ENCODE results near the gene RNF187. TPM values are rescaled to one million over a fixed set of nuclear protein-coding genes. Genes with fewer than 3 reads are reported as not detected.

The RNF187 gene
- total RNA-seq, 4 donors from 2014 or later, result 55.6 to 99.6 (median 57.7) TPM

- 64% methylated on average over 6 of the region's 6 CpGs for WGBS
- no peaks in the 10 kb centered on the region for H3K36me3 ChIP-seq
- H3K9me3 ChIP-seq, result no peaks in the 10 kb centered on the region
- DNase-seq (ENCODE audit: low spot score in 2 of 2), result no peak
- no peak overlapping the region for H3K27ac ChIP-seq
- H3K27me3 ChIP-seq, result peaks cover 19% of the 10 kb centered on the region
- H3K4me3 ChIP-seq, result peak overlapping the region; percentile 55
- H3K4me1 ChIP-seq, result peaks cover 37% of the 10 kb centered on the region
- TF ChIP-seq POLR2AphosphoS5 (IDR thresholded peaks at IDR 0.05) (no peak), POLR2A (IDR thresholded peaks at IDR 0.05) (no peak), EP300 (IDR thresholded peaks at IDR 0.05) (no peak)
- TF ChIP-seq, protein P1, sequence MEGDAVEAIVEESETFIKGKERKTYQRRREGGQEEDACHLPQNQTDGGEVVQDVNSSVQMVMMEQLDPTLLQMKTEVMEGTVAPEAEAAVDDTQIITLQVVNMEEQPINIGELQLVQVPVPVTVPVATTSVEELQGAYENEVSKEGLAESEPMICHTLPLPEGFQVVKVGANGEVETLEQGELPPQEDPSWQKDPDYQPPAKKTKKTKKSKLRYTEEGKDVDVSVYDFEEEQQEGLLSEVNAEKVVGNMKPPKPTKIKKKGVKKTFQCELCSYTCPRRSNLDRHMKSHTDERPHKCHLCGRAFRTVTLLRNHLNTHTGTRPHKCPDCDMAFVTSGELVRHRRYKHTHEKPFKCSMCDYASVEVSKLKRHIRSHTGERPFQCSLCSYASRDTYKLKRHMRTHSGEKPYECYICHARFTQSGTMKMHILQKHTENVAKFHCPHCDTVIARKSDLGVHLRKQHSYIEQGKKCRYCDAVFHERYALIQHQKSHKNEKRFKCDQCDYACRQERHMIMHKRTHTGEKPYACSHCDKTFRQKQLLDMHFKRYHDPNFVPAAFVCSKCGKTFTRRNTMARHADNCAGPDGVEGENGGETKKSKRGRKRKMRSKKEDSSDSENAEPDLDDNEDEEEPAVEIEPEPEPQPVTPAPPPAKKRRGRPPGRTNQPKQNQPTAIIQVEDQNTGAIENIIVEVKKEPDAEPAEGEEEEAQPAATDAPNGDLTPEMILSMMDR (IDR thresholded peaks at IDR 0.05), result no peak
Measured at GRCh38 chr1:228456252-228457016, 30.7 kb upstream of the RNF187 start.

- Histone ChIP-seq H3K4me3 (peak overlapping the region; percentile 55), H3K27me3 (peaks cover 25% of the 10 kb centered on the region), H3K9me3 (no peaks in the 10 kb centered on the region), H3K36me3 (no peaks in the 10 kb centered on the region), H3K4me1 (peaks cover 37% of the 10 kb centered on the region), H3K27ac (peak overlapping the region; percentile 89)
- TF ChIP-seq POLR2A (IDR thresholded peaks at IDR 0.05), result no peak
- no peak for TF ChIP-seq EP300 (IDR thresholded peaks at IDR 0.05)
- TF ChIP-seq POLR2AphosphoS5 (IDR thresholded peaks at IDR 0.05), result no peak
- TF ChIP-seq, protein P1 (IDR thresholded peaks at IDR 0.05), result no peak
- DNase-seq (ENCODE audit: low spot score in 2 of 2), result no peak
- WGBS, result 26% methylated on average over 11 of the region's 13 CpGs
Measured at GRCh38 chr1:228457017-228457395, 30.2 kb upstream of the RNF187 start.

DNA sequence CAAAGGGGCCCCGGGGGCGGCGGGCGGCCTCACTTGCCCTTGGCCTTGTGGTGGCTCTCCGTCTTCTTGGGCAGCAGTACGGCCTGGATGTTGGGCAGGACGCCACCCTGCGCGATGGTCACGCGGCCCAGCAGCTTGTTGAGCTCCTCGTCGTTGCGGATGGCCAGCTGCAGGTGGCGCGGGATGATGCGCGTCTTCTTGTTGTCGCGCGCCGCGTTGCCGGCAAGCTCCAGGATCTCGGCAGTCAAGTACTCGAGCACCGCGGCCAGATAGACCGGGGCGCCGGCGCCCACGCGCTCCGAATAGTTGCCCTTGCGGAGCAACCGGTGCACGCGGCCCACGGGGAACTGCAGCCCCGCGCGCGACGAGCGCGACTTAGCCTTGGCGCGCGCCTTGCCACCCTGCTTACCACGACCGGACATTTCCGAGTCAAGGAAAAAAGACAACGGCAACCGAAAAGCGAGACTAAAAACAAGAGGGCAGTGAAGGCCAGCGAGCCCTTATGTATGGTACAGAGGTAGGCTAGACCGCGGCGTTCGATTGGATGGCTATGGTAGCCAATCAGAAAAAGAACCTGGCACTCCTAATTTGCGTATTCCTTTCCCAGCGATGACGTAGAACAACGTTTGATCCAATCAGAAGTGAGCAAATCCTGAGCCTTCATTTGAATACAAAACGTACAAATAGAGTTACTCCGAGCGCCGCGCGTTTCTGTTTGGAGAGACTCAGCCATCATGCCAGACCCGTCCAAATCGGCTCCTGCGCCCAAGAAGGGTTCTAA, 29.6 kb upstream of the RNF187 start:
- peak; percentile 91 to 93 for DNase-seq (ENCODE audit: low spot score in 2 of 2)
- TF ChIP-seq, protein P1 (IDR thresholded peaks at IDR 0.05), result no peak
- TF ChIP-seq POLR2AphosphoS5 (IDR thresholded peaks at IDR 0.05) (peak in 1 of 3 donors; percentile 70), POLR2A (IDR thresholded peaks at IDR 0.05) (peak in 1 of 2 donors; percentile 31)
- H3K4me3 ChIP-seq, result peak overlapping the region; percentile 55
- H3K27me3 ChIP-seq, result peaks cover 28% of the 10 kb centered on the region
- no peaks in the 10 kb centered on the region for H3K36me3 ChIP-seq
- H3K27ac ChIP-seq, result peak overlapping the region; percentile 89
- peaks cover 37% of the 10 kb centered on the region for H3K4me1 ChIP-seq
- H3K9me3 ChIP-seq, result no peaks in the 10 kb centered on the region
- 1% methylated on average over 23 of the region's 74 CpGs for WGBS

DNA sequence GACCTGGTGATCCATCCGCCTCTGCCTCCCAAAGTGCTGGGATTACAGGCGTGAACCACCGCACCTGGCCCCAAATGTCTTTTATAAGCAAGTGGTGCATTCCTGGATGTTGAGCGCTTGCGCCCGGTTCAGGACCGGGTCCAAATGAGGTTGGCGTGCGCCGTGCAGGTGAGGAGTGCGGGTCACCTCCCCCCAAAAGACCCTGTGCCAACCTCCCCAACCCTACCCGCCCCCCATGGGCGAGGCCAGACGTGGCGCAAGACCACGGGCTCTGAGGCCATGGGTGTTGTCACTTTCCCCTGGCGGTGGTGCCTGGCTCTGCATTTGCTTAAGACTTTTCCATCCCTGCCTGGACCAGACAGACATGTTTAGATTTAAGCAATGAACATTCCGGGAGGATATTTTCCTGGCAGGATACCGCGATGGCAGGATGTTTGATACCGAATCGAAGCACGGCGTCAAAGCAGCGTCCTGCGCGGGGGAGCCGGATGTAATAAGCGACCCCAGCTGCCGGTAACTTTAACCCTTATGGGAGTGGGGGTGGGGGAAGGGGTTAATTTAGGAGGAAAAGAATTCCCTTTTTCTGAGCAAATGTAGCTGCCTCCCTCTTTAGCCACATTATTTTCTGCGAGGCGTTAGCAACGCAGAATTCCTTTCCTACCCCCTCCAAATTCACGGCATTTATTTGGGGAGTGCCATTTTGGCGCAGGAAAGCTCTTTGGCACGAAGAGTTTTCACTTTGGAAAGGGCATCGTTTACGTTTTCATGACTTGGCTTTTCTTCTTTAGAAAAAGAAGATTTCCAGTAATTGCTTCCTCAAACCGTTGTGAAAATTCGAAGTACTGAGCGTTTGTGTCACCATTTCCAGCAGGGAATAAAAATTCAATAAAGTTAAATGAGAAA, 27.8 kb upstream of the RNF187 start:
- 8% methylated on average over 29 of the region's 41 CpGs for WGBS

More for the DNA sequence above, 27.8 kb upstream of the RNF187 start:
- H3K27me3 ChIP-seq, result peaks cover 46% of the 10 kb centered on the region
- no peaks in the 10 kb centered on the region for H3K9me3 ChIP-seq
- peaks cover 48% of the 10 kb centered on the region for H3K4me1 ChIP-seq
- peak overlapping the region; percentile 89 for H3K27ac ChIP-seq
- peak in 1 of 2 donors; percentile 83 for DNase-seq (ENCODE audit: low spot score in 2 of 2)
- peak overlapping the region; percentile 55 for H3K4me3 ChIP-seq
- no peaks in the 10 kb centered on the region for H3K36me3 ChIP-seq
- TF ChIP-seq EP300 (IDR thresholded peaks at IDR 0.05), result no peak
- TF ChIP-seq, protein P1 (IDR thresholded peaks at IDR 0.05), result peak; percentile 58 to 80
